Thyroid gland (tissue), 4 donors: ENCODE results near the gene GLIS2. TPM values are rescaled to one million over a fixed set of nuclear protein-coding genes. Genes with fewer than 3 reads are reported as not detected.

ENCODE experiments used
- DNase-seq, 2 donors: peaks; one replicate each; pipeline ENCODE4 v3.0.0-alpha.2; 2019
- H3K27ac ChIP-seq, 3 donors: fragments of 200-600 bp; sonication (generic); 1 replicate in 2 of 3; 2 replicates in 1 of 3; pipeline ENCODE4 v1.5.1; 2016 to 2019; ENCODE audit warnings: mild to moderate bottlenecking in 1 of 3, moderate library complexity in 1 of 3
- H3K27me3 ChIP-seq: fragments of 200-600 bp; sonication (generic); one replicate; pipeline ENCODE4 v1.5.1; 2019
- H3K36me3 ChIP-seq, 2 donors: fragments of 200-600 bp; sonication (generic); one replicate each; pipeline ENCODE4 v1.5.1; 2016 to 2019
- H3K4me1 ChIP-seq, 2 donors: fragments of 200-600 bp; sonication (generic); one replicate each; pipeline ENCODE4 v1.5.1; 2017 to 2019
- H3K4me3 ChIP-seq, 3 donors: fragments of 200-600 bp; sonication (generic); replicated peaks in 1 of 3; 1 replicate in 2 of 3; 2 replicates in 1 of 3; pipeline ENCODE4 v1.5.1; 2016; ENCODE audit warnings: mild to moderate bottlenecking in 1 of 3
- H3K9me3 ChIP-seq: fragments of 200-600 bp; sonication (generic); one replicate; pipeline ENCODE4 v1.5.1; 2017
- CTCF ChIP-seq, 6 experiments: fragments of 200-600 bp in 3 of 6; fragments of 450-650 bp in 3 of 6; sonication (generic) in 3 of 6; IDR thresholded peaks; one replicate each; pipeline ENCODE4 v1.5.1; 2016 to 2019; ENCODE audit warnings: antibody characterized with exemption in 6 of 6, mild to moderate bottlenecking in 2 of 6, inconsistent platforms in 1 of 6, moderate library complexity in 1 of 6
- POLR2A ChIP-seq, 2 donors: fragments of 450-650 bp; IDR thresholded peaks; one replicate each; pipeline ENCODE4 v1.6.1; 2017; ENCODE audit warnings: antibody characterized with exemption in 2 of 2, mild to moderate bottlenecking in 2 of 2, moderate library complexity in 1 of 2
- WGBS, 2 donors: methylation state at CpG; one replicate each; pipeline ENCODE4 v1.1.5; 2017; 5-methylcytosine and 5-hydroxymethylcytosine counted together
- intact Hi-C: fragments of 100-400 bp; cut with DNase I; formaldehyde crosslinking; loops from one replicate; pipeline ENCODE4 v1.15.1; 2023
- total RNA-seq, 4 donors: library from RNA; depleted of rRNA; stranded (reverse); fragments of >200 nt; gene quantifications; one replicate each; pipeline ENCODE4 v1.2.3, GENCODE V29; 2016

The GLIS2 gene
- total RNA-seq, 4 donors from 2014 or later = 5.5 to 7.6 (median 6.7) TPM

GRCh38 chr16:4338712-4339299, 22.9 kb downstream of the GLIS2 start:
- intact Hi-C loops = no loop called here
- WGBS, 2 donors = 80 to 93% methylated on average over 4 of the region's 10 CpGs
- Histone ChIP-seq H3K36me3 (peaks cover 0 to 13% of the 10 kb centered on the region in 2 donors), H3K4me1 (peaks cover 3 to 8% of the 10 kb centered on the region in 2 donors), H3K27me3 (no peaks in the 10 kb centered on the region), H3K4me3 (no peak overlapping the region), H3K27ac (no peak overlapping the region), H3K9me3 (no peaks in the 10 kb centered on the region)
- DNase-seq = no peak
- TF ChIP-seq CTCF (IDR thresholded peaks at IDR 0.05) (no peak), POLR2A (IDR thresholded peaks at IDR 0.05) (no peak)

GRCh38 chr16:4339455-4339854, 23.6 kb downstream of the GLIS2 start:
- intact Hi-C loops = no loop called here
- DNase-seq = no peak
- Histone ChIP-seq H3K36me3 (peaks cover 0 to 13% of the 10 kb centered on the region in 2 donors), H3K27ac (no peak overlapping the region), H3K4me3 (no peak overlapping the region), H3K27me3 (no peaks in the 10 kb centered on the region), H3K9me3 (no peaks in the 10 kb centered on the region), H3K4me1 (peaks cover 3 to 8% of the 10 kb centered on the region in 2 donors)
- 80 to 83% methylated on average over 8 to 10 of the region's 10 CpGs for WGBS, 2 donors
- TF ChIP-seq POLR2A (IDR thresholded peaks at IDR 0.05) (no peak), CTCF (IDR thresholded peaks at IDR 0.05) (no peak)

- WGBS, 2 donors = 62 to 83% methylated on average over 4 to 13 of the region's 14 CpGs
- intact Hi-C loops = no loop called here
Measured at GRCh38 chr16:4339909-4340308, 24.0 kb downstream of the GLIS2 start.

GRCh38 chr16:4340443-4340842, 24.6 kb downstream of the GLIS2 start:
- WGBS, 2 donors = 86 to 88% methylated on average over 1 to 2 of the region's 6 CpGs
- no peak for TF ChIP-seq POLR2A (IDR thresholded peaks at IDR 0.05)
- TF ChIP-seq CTCF (IDR thresholded peaks at IDR 0.05) = no peak
- DNase-seq = no peak
- intact Hi-C loops = no loop called here
- Histone ChIP-seq H3K36me3 (peaks cover 0 to 13% of the 10 kb centered on the region in 2 donors), H3K4me3 (no peak overlapping the region), H3K27ac (no peak overlapping the region), H3K4me1 (peaks cover 0 to 7% of the 10 kb centered on the region in 2 donors), H3K9me3 (no peaks in the 10 kb centered on the region), H3K27me3 (no peaks in the 10 kb centered on the region)

More at GRCh38 chr16:4339909-4340308, 24.0 kb downstream of the GLIS2 start:
- no peak for TF ChIP-seq POLR2A (IDR thresholded peaks at IDR 0.05)
- TF ChIP-seq CTCF (IDR thresholded peaks at IDR 0.05) = no peak
- no peak for DNase-seq
- no peaks in the 10 kb centered on the region for H3K27me3 ChIP-seq
- peaks cover 0 to 6% of the 10 kb centered on the region in 2 donors for H3K4me1 ChIP-seq
- H3K27ac ChIP-seq = no peak overlapping the region
- no peaks in the 10 kb centered on the region for H3K9me3 ChIP-seq
- no peak overlapping the region for H3K4me3 ChIP-seq
- peaks cover 0 to 13% of the 10 kb centered on the region in 2 donors for H3K36me3 ChIP-seq

- TF ChIP-seq CTCF (IDR thresholded peaks at IDR 0.05) (no peak), POLR2A (IDR thresholded peaks at IDR 0.05) (no peak)
- intact Hi-C loops = no loop called here
- WGBS, 2 donors = 88 to 96% methylated on average over 13 of the region's 13 CpGs
- Histone ChIP-seq H3K36me3 (peaks cover 0 to 5% of the 10 kb centered on the region in 2 donors), H3K27ac (no peak overlapping the region), H3K4me3 (no peak overlapping the region), H3K4me1 (peaks cover 0 to 9% of the 10 kb centered on the region in 2 donors), H3K9me3 (no peaks in the 10 kb centered on the region), H3K27me3 (no peaks in the 10 kb centered on the region)
- DNase-seq = no peak
Measured at GRCh38 chr16:4341250-4341649, 25.4 kb downstream of the GLIS2 start.
